Gastrocnemius medialis (tissue), 4 donors: ENCODE results near the gene INPP4B.

Experiments
- CTCF ChIP-seq, 5 experiments: fragments of 450-650 bp in 3 of 5; fragments of 200-600 bp in 2 of 5; sonication (generic) in 2 of 5; IDR thresholded peaks in 4 of 5; conservative IDR thresholded peaks in 1 of 5; 1 replicate in 4 of 5; 2 replicates in 1 of 5; pipeline ENCODE4 v1.5.1; 2016 to 2019; ENCODE audit warnings: antibody characterized with exemption in 5 of 5, mild to moderate bottlenecking in 3 of 5, moderate library complexity in 3 of 5
- POLR2A ChIP-seq, 2 donors: fragments of 450-650 bp; IDR thresholded peaks; one replicate each; pipeline ENCODE4 v1.6.1; 2017; ENCODE audit warnings: antibody characterized with exemption in 2 of 2, mild to moderate bottlenecking in 2 of 2, moderate library complexity in 2 of 2

GRCh38 chr4:142440093-142440492 lies 406.0 kb downstream of the INPP4B start:
- TF ChIP-seq CTCF (IDR thresholded peaks at IDR 0.05 in 4 of 5, conservative IDR thresholded peaks at IDR 0.05 in 1 of 5) (no peak), POLR2A (IDR thresholded peaks at IDR 0.05) (no peak)
